NCI-H510A treated with DMSO at 0.1 percent for 48 hours (cell line): ENCODE results near the gene ARHGEF38.
"Not testable (repeated sequence)": the region's sequence is repeated elsewhere in the genome, so short reads cannot be mapped to it uniquely, and the experiment has no call there.

Source experiments
- DNase-seq: peaks from one replicate; lab custom pipeline; 2025; lab: John Stamatoyannopoulos, UW

ARHGEF38 gene

DNA sequence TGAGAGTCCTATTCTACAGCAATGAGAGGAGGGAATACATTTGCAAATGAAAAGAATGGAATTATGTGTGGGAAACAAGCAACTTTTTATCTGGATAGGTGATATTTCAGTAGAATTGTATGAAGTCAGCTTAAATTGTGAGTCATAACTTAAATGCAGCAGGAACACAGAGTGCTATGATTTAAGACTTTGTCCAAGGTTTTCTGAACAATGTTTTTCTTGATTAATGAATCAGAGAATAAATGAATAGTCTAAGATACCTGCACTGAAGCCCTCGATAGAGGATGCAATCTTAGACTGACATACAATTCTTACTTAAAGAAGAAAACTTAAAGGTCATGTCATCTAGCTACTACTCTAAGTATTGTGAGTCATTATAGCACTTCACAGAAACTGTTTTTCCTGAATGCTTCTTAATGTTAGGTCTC, 8.0 kb downstream of the ARHGEF38 start:
- no peak for DNase-seq

DNA sequence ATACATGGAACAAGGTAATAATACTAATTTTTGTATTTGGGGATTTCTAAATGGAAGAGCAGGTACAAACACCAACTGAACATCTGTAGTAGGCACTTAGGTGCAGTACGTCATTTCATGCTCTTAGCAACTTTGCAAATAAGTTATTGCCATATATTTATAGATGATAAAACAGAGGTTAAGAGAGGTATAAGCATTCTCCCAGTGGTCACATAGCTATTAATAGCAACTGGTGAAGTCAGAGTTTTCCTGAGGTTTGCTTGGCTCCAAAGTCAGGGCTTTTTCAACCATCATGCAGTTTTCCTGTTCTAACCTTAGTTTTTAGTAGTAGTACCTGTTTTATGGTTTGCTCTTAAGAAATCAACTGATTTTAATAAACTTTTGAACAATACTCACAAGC, 10.9 kb downstream of the ARHGEF38 start:
- DNase-seq = no peak

- DNase-seq = no peak
Observed at GRCh38 chr4:105568584-105568983, 16.2 kb downstream of the ARHGEF38 start.

DNA sequence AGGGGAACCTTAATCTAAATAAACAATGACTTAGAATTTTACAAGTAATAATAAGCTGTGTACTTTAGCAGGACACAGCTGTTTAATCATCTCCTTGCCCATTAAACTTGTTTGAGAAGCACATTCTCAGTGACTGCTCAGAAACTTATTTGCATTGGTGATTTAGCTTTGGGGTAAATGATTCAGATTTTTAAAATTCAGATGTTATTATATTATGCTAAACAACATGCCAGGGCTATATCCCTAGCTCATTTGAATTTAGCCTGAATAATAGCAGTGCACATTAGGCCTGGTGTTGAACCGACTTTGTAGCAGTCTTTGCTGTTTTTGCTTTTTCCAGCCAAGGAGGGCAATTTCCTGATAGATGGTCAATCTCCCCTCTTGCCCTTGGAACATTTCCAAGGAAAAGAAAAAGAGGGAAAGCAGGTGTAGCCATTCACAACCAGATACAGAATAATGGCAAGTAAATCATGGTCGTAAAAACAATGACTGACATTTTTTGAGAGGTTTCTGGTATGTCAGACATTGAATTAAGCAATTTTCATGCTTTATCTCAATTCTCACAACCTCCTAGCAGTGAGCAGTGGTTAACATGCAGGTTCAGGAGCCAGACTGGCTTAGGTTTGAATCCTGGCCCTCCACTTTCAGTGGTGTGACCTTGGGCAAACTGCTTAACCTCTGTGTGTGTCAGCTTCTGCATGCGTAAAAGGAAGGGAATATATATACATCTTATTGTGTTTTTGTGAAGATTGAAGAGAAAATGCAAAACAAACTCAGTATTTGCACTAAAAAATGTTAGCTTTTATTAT, 16.8 kb downstream of the ARHGEF38 start:
- DNase-seq = no peak

- DNase-seq = no peak
Observed at GRCh38 chr4:105569866-105570236, 17.4 kb downstream of the ARHGEF38 start.

GRCh38 chr4:105572296-105572695, 19.9 kb downstream of the ARHGEF38 start:
- DNase-seq = no peak

DNA sequence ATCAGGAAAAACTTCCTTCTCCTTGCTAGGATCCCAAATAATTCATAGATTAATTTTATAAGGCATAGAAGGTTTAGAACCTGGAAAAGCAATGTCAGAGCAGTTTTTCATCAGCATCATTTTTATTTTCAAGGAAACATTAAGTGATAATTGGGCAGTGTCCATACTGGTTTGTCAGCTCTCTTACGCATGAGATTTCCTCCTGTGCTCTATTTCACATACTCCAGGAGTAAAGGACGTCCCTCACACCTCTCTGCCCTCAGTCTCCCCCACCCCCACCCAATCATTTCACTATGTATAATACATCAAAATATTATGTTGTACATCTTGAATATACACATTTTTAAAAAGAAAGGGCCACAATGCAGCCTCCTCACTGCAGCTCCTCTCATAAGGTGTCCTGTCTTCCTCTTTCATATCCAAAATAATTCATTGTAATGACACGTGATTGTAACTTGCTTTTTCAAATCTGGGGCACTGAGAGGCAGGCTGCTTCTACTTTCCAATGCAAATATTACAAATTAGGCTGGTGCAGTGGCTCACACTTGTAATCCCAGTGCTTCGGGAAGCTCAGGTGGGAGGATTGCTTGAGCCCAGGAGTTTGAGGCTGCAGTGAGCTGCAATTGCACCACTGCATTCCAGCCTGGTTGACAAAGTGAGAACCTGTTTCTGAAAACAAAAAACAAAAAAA, 34.4 kb downstream of the ARHGEF38 start:
- no peak for DNase-seq

GRCh38 chr4:105587841-105588240, 35.4 kb downstream of the ARHGEF38 start:
- no peak for DNase-seq

DNA sequence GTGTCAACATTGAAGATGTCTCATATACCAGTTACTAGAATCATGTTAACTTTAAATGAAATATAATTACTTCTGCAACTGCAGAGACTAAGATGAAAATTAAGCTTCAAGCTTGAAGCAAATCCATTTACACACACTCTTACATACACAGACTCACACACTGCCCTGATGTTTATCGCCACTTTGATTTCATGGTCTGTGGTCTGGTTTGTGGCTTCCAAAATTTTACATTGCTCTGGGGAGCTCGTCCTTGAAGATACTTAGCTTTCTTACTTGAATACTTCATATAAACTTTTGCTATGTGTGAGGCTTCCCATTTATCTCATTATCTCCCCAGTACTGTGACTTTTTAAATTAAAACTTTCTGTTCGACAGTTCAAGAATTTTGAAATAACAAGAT, 35.8 kb downstream of the ARHGEF38 start:
- DNase-seq = no peak

DNA sequence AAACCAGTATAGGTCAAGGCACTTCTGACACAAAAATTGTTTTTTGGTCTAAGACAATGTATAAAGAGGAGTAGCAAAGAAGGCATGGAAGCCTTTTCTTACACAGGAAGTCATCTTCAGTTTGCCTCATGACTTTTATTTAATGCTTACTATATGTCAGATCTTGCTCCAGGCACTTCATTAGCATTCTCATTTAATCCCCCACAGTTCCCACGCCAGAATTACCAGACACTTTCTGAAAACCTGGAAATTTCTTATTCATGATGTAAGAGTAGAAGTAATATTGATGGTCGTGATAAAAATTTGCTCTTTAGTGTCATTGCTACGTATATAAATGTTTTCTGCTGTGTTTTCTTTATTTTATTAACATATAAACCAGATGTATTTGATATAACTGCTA, 39.2 kb downstream of the ARHGEF38 start:
- DNase-seq = no peak

GRCh38 chr4:105594099-105595010, 41.9 kb downstream of the ARHGEF38 start:
- DNase-seq = no peak

- DNase-seq = no peak
Observed at GRCh38 chr4:105596684-105597083, 44.3 kb downstream of the ARHGEF38 start.

- no peak for DNase-seq
Observed at GRCh38 chr4:105598052-105598451, 45.6 kb downstream of the ARHGEF38 start.

DNA sequence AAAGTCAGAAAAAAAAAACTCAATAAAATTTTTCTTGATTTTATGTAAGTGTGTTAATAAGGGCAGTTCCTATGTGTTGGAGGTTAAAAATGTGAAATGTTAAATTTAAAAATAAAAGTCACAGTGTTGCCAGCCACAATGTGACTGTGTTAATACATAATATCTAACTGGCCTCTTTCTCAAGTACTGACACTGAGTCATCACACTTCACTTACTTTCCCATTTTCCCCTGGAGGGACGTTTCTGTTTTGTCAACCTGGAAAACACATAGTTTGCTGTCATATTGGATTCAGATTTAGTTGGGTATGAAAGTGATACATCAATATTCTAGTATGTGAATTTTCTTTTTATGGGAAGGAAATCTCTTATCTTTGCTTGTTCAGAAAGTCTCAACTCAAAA, 46.4 kb downstream of the ARHGEF38 start:
- DNase-seq = no peak

- DNase-seq = no peak
Observed at GRCh38 chr4:105599482-105599881, 47.1 kb downstream of the ARHGEF38 start.

- DNase-seq = no peak
Observed at GRCh38 chr4:105599932-105600655, 47.7 kb downstream of the ARHGEF38 start.

- DNase-seq = no peak
Observed at GRCh38 chr4:105600951-105601350, 48.5 kb downstream of the ARHGEF38 start.

- DNase-seq = no peak
Observed at GRCh38 chr4:105601406-105601805, 49.0 kb downstream of the ARHGEF38 start.

- DNase-seq = no peak
Observed at GRCh38 chr4:105603158-105603557, 50.7 kb downstream of the ARHGEF38 start.

GRCh38 chr4:105605493-105605892, 53.1 kb downstream of the ARHGEF38 start:
- no peak for DNase-seq

- no peak for DNase-seq
Observed at GRCh38 chr4:105607876-105608275, 55.5 kb downstream of the ARHGEF38 start.

GRCh38 chr4:105609819-105610218, 57.4 kb downstream of the ARHGEF38 start:
- DNase-seq = not testable (repeated sequence)
